B cell (primary cell): ENCODE measurements around the gene FAF1.

Experiments used
- CTCF ChIP-seq: fragments of 200-600 bp; IDR thresholded peaks from one replicate; pipeline ENCODE4 v1.8.0; 2022; ENCODE audit warnings: antibody characterized with exemption, mild to moderate bottlenecking
- EZH2 ChIP-seq: IDR thresholded peaks from 2 replicates; pipeline ENCODE4 v1.6.1; 2012; ENCODE audit warnings: borderline replicate concordance, low read depth, mild to moderate bottlenecking, moderate library complexity, low read length; ENCODE audit not compliant: insufficient read depth, poor library complexity, severe bottlenecking

GRCh38 chr1:50418600-50419109, 541.4 kb downstream of the FAF1 start:
- no peak for TF ChIP-seq CTCF
- TF ChIP-seq EZH2: no peak
